ENCODE results near the gene DAGLA.

DNA sequence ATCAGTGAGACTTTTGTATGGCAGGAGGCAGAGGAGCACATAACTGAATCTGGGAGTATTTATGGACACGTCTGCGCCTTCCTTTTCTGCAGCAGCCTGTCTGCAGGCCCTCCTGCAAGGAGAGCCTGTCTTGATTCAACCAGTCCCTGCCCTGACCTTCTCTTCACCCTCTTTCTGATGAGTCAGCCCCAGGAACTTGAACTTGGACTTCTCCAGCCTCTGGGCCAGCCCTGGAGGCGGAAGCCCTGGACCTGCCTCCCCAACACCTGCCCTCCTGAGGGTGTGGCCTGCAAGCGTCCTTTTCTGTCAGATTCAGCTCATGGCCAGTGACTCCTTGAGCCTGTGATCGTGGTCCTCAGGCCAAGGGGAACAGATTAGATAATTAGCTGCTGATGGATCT lies 20.0 kb downstream of the DAGLA start:
- TF ChIP-seq, protein P1, sequence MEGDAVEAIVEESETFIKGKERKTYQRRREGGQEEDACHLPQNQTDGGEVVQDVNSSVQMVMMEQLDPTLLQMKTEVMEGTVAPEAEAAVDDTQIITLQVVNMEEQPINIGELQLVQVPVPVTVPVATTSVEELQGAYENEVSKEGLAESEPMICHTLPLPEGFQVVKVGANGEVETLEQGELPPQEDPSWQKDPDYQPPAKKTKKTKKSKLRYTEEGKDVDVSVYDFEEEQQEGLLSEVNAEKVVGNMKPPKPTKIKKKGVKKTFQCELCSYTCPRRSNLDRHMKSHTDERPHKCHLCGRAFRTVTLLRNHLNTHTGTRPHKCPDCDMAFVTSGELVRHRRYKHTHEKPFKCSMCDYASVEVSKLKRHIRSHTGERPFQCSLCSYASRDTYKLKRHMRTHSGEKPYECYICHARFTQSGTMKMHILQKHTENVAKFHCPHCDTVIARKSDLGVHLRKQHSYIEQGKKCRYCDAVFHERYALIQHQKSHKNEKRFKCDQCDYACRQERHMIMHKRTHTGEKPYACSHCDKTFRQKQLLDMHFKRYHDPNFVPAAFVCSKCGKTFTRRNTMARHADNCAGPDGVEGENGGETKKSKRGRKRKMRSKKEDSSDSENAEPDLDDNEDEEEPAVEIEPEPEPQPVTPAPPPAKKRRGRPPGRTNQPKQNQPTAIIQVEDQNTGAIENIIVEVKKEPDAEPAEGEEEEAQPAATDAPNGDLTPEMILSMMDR (IDR thresholded peaks at IDR 0.05), result no peak
- TF ChIP-seq POLR2A (IDR thresholded peaks at IDR 0.05), result no peak
